Body of pancreas (tissue), 4 donors: ENCODE data around the gene SPRTN. TPM values are rescaled to one million over a fixed set of nuclear protein-coding genes. Genes with fewer than 3 reads are reported as not detected.

Source experiments
- ATAC-seq: fragments of 150-250 bp; one replicate; pipeline ENCODE4 v1.9.1; 2016
- DNase-seq, 4 donors: peaks; one replicate each; pipeline ENCODE4 v3.0.0-alpha.2; 2019
- H3K27ac ChIP-seq, 4 donors: fragments of 200-600 bp; sonication (generic); 1 replicate in 3 of 4; 2 replicates in 1 of 4; pipeline versions ENCODE4 v1.5.1 to v1.6.1; 2016 to 2019; ENCODE audit warnings: mild to moderate bottlenecking in 1 of 4, mixed read lengths in 1 of 4, moderate library complexity in 1 of 4
- H3K27me3 ChIP-seq, 2 donors: fragments of 200-600 bp; sonication (generic); one replicate each; pipeline ENCODE4 v1.6.0; 2016; ENCODE audit warnings: mild to moderate bottlenecking in 1 of 2
- H3K36me3 ChIP-seq, 2 donors: fragments of 200-600 bp; sonication (generic); replicated peaks in 1 of 2; 2 replicates each; pipeline ENCODE4 v1.5.1; 2016; ENCODE audit warnings: low read depth in 2 of 2; ENCODE audit not compliant: insufficient read depth in 1 of 2
- H3K4me1 ChIP-seq: fragments of 200-600 bp; sonication (generic); one replicate; pipeline ENCODE4 v1.6.0; 2016
- H3K4me3 ChIP-seq, 2 donors: fragments of 200-600 bp; sonication (generic); 1 replicate in 1 of 2; 2 replicates in 1 of 2; pipeline ENCODE4 v1.5.1; 2016 to 2019
- H3K9me3 ChIP-seq, 3 donors: fragments of 200-600 bp; sonication (generic); 1 replicate in 2 of 3; 2 replicates in 1 of 3; pipeline ENCODE4 v1.5.1; 2016
- CTCF ChIP-seq, 7 experiments: fragments of 450-650 bp in 4 of 7; fragments of 200-600 bp in 3 of 7; sonication (generic) in 3 of 7; IDR thresholded peaks; one replicate each; pipeline ENCODE4 v1.5.1; 2016 to 2019; ENCODE audit warnings: antibody characterized with exemption in 7 of 7
- POLR2A ChIP-seq, 3 donors: fragments of 450-650 bp; IDR thresholded peaks; one replicate each; pipeline ENCODE4 v1.6.1; 2016; ENCODE audit warnings: antibody characterized with exemption in 3 of 3, mild to moderate bottlenecking in 2 of 3
- WGBS, 2 donors: methylation state at CpG; one replicate each; pipeline ENCODE4 v1.1.5; 2017; 5-methylcytosine and 5-hydroxymethylcytosine counted together
- intact Hi-C: fragments of 100-400 bp; cut with DNase I; formaldehyde crosslinking; loops from one replicate; pipeline ENCODE4 v1.15.1; 2023
- total RNA-seq, 2 donors: library from RNA; depleted of rRNA; stranded (reverse); fragments of >200 nt; gene quantifications; one replicate each; pipeline ENCODE4 v1.1.0, GENCODE V29; 2016

Gene SPRTN
- total RNA-seq, 2 donors from 2014 or later: 10.9 to 11.2 TPM

- Histone ChIP-seq H3K4me1 (peaks cover 42% of the 10 kb centered on the region), H3K4me3 (peak overlapping the region in 1 of 2 donors; percentile 1), H3K27me3 (no peaks in the 10 kb centered on the region), H3K9me3 (no peaks in the 10 kb centered on the region), H3K27ac (no peak overlapping the region), H3K36me3 (no peaks in the 10 kb centered on the region)
- intact Hi-C loops: no loop called here
- no peak for DNase-seq
- ATAC-seq: no peak
- WGBS, 2 donors: 14 to 34% methylated on average over 1 of the region's 1 CpG
- TF ChIP-seq CTCF (IDR thresholded peaks at IDR 0.05) (no peak), POLR2A (IDR thresholded peaks at IDR 0.05) (no peak)
These were observed 3.9 kb upstream of the SPRTN start for GRCh38 chr1:231334079-231334666.

- Histone ChIP-seq H3K9me3 (no peaks in the 10 kb centered on the region), H3K4me3 (no peak overlapping the region), H3K27ac (no peak overlapping the region), H3K36me3 (no peaks in the 10 kb centered on the region), H3K4me1 (peaks cover 49% of the 10 kb centered on the region), H3K27me3 (no peaks in the 10 kb centered on the region)
- TF ChIP-seq CTCF (IDR thresholded peaks at IDR 0.05) (no peak), POLR2A (IDR thresholded peaks at IDR 0.05) (no peak)
- intact Hi-C loops: no loop called here
- no peak for ATAC-seq
- WGBS, 2 donors: 75 to 84% methylated on average over 6 of the region's 6 CpGs
- DNase-seq: no peak
These were observed 3.1 kb upstream of the SPRTN start for GRCh38 chr1:231334952-231335351.

- WGBS, 2 donors: 32 to 39% methylated on average over 16 to 21 of the region's 21 CpGs
- no peaks in the 10 kb centered on the region for H3K27me3 ChIP-seq
- no peak for DNase-seq
- ATAC-seq: no peak
- intact Hi-C loops: no loop called here
- H3K27ac ChIP-seq: no peak overlapping the region
- no peaks in the 10 kb centered on the region for H3K9me3 ChIP-seq
- H3K4me3 ChIP-seq: peak overlapping the region in 1 of 2 donors; percentile 92
- TF ChIP-seq CTCF (IDR thresholded peaks at IDR 0.05): no peak
- no peak for TF ChIP-seq POLR2A (IDR thresholded peaks at IDR 0.05)
- peaks cover 49% of the 10 kb centered on the region for H3K4me1 ChIP-seq
- no peaks in the 10 kb centered on the region for H3K36me3 ChIP-seq
These were observed 2.2 kb upstream of the SPRTN start for GRCh38 chr1:231335663-231336602.

GRCh38 chr1:231337043-231337471 is 1.0 kb upstream of the SPRTN start:
- intact Hi-C loops: no loop called here
- Histone ChIP-seq H3K9me3 (no peaks in the 10 kb centered on the region), H3K27me3 (no peaks in the 10 kb centered on the region), H3K36me3 (no peaks in the 10 kb centered on the region), H3K27ac (peak overlapping the region; percentile 70 to 97 (median 94)), H3K4me3 (peak overlapping the region; percentile 76 to 92), H3K4me1 (peaks cover 49% of the 10 kb centered on the region)
- DNase-seq (peak in 1 of 4 donors; percentile 15), ATAC-seq (peak; percentile 0)
- WGBS, 2 donors: 0% methylated on average over 4 to 30 of the region's 32 CpGs
- TF ChIP-seq CTCF (IDR thresholded peaks at IDR 0.05) (no peak), POLR2A (IDR thresholded peaks at IDR 0.05) (no peak)
